Activated T-cell treated with anti-CD3 and anti-CD28 coated beads for 1 hour (primary cell): ENCODE measurements around the gene THBS4.

Experiments used
- DNase-seq: peaks from one replicate; pipeline ENCODE4 v3.0.0-alpha.2; 2020; ENCODE audit warnings: low read depth

THBS4 gene

DNA sequence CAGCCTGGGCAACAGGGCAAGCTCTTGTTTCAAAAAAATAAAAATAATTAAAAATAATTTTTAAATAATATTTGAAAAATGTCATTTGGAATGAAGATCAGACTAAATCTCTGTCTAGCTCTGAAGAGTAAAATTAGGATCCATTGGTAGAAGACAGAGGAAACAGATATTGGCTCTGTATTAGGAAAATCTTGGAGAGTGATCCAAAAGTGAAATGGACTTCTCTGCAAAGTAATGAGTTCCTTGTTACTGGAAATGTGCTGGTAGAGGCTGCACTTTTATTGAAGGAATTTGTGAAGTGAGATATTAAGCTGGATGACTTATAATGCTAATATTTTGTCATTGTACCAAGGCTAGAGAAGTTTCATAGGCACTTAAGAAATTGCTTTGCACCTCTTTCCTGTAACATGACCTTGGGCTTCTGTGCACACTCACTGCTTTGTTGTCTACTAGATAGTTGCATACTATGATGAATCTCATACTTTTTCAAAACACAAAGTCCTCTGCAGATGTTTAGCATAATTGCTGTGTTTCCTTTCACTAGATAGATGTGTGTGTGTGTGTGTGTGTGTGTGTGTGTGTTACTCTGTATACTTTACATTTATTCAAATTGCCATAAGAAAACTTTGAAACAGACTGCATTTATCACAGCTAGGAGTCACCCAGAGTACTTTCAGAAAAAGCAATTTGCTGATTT lies 13.1 kb downstream of the THBS4 start:
- no peak for DNase-seq

DNA sequence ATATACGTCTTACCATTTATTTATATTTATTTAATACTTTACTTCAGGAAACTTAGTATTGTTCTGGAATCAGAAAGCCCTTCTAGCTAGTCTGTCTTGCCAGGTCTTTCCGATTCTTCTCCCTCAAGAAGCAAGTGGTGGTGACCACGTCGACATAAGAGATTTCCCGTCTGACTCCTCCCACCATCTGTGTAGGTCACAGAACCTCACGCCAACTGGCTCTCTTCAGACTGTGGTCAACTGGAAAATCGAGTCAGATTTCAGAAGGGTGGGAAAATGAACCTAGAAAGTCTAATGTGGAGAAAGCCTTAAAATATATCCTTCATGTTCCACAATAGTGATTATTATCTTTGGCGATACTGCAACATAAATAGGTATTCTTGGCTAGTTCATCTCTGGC lies 17.3 kb downstream of the THBS4 start:
- no peak for DNase-seq

DNA sequence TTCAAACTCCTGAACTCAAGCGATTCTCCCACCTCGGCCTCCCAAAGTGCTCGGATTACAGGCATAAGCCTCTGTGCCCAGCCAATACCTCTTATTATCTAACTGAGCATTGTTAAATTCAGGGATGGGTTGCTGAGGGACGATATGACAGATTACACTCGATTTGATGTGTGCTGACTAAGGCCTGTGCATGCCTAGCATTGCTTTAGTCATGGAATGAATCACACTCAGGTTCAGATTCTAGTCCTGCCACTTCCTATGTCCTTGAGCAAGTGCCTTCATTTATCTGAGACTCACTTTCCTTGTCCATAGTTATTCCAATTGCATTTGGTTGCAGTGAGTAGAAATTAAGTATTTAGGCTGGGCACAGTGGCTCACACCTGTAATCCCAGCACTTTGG lies 19.5 kb downstream of the THBS4 start:
- no peak for DNase-seq

DNA sequence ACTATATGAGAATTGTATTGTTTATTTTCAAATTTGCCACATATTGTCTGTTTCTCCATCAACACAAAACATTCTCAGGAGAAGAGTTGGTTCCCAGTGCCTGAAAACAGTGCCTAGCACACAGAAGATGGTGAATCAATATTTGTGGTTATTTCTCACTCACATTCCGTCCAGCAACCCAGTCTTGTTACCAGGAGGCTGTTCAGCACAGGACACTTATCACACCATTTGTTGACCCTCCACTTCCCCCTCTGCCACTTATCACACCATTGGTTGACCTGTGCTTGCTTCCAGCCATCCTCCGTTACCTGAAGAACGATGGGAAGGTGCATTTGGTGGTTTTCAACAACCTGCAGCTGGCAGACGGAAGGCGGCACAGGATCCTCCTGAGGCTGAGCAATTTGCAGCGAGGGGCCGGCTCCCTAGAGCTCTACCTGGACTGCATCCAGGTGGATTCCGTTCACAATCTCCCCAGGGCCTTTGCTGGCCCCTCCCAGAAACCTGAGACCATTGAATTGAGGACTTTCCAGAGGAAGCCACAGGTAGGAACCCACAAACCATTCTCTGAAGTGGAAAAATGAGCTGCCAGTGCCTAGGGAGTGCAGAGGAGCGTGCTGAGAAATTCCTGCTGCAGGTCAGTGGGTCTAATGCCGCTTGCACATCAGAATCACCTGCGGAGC lies 20.5 kb downstream of the THBS4 start:
- DNase-seq: no peak

DNA sequence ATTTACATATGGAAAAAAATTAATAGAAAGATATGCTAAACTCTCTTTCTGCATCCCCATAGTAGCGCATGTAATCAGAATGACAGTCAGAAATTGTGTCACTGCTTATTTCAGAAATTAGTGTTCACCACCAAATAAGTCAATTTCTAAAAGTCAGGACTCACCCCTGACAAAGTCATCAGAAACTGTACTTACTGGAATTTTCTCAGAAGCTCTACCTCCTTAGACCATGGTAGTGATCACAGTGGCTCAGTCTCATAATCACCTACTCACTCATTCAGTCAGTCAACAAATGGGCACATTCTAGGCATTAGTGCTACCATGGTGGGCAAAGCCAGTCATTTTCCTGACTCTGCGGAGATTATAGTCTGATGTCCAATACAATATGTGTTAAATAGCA lies 22.0 kb downstream of the THBS4 start:
- no peak for DNase-seq

DNA sequence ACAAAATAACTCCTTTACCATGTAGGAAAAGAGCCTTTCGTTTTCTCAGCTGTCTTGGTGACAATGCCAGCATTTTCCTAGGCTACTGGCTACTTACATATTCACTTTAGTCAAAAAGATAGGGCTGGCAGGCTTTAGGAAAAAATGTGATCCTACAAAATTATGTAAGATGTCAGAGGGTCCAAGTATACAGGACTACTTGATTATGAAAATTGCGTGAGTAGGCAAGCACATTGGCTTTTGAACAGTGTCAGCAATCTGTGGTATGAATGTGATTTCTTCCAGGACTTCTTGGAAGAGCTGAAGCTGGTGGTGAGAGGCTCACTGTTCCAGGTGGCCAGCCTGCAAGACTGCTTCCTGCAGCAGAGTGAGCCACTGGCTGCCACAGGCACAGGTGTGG lies 22.8 kb downstream of the THBS4 start:
- DNase-seq: no peak

DNA sequence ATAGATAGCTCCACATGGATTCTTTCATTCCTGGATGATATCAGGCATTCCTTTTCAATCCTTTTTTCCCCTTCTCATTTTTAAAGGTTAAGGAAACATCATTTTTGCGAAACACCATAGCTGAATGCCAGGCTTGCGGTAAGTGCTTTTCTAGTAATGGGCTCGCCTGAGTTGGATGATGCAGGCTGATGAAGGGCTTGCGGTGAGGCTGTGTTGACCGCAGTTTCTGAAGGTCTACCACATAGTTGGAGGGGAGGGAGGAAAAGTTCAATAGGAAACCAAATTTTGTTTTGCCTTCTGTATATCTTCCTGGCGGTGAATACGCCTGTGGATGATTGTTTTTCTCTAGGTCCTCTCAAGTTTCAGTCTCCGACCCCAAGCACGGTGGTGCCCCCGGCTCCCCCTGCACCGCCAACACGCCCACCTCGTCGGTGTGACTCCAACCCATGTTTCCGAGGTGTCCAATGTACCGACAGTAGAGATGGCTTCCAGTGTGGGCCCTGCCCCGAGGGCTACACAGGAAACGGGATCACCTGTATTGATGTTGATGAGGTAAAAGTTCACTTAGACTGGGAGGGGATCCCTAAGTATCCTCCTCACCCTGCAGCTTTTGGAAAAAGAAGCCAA lies 24.3 kb downstream of the THBS4 start:
- no peak for DNase-seq

DNA sequence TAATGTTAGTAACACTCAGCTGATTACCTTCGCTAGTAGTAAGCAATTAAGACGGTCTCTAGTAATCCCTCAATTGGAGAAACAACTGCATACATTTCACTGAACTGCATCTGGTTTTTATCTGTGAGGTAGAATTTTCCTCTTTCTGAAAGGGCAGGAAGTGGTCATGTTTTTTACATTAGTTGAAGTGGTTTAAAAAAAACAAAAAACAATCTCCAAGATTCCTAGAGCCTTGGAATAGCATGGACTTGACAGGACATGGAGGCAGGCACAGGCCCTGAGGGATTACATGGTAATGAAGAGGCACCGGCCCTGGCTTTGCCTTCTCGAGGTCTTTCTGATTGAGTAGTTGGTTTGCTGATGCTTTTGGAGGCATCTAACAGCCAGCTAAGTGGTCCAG lies 25.8 kb downstream of the THBS4 start:
- no peak for DNase-seq

DNA sequence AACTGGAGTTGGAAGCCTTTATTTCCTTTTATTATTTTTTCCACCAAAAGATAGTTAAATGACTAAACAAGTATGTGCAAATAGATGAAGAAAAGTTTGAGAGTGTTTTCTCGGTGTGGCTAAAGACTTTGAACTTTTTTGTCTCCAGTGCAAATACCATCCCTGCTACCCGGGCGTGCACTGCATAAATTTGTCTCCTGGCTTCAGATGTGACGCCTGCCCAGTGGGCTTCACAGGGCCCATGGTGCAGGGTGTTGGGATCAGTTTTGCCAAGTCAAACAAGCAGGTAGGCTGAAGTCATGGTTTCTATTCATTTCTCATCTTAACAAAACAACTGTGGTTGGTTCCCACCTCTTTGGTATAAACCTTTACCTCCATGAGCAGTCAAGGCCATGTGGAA lies 26.4 kb downstream of the THBS4 start:
- DNase-seq: no peak

DNA sequence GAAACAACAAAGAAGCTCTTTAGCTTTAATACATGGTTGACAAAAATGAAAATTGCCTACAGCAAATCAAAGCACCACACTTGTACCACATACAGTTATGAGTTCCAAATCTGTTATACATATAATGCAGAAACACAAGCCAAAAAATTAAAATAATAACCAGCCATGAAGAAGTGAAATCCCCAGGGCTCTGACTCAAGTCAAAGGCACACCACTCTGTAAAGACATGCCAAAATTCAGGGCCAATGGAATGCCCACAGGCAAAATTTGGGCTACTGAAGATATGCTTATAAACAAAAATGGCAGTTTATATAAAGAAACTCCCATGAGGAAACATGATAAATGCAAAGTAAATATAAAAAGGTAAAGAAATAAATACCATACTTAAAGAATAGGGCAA lies 29.0 kb downstream of the THBS4 start:
- DNase-seq: no peak

DNA sequence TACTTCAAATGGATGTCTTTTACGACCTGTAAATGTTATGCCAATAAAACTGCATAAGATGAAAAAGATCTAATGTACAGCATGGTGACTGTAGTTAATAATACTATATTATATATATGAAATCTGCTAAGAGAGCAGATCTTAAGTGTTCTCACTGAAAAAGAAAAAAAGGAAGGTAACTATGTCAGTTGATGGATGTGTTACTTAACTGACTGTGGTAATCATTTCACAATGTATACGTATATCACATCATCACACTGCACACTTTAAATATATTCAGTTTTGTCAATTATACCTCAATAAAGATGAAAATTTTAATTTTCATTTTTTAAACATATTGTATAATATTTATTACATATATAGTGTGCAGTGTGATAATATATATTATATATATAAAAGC lies 31.9 kb downstream of the THBS4 start:
- no peak for DNase-seq

DNA sequence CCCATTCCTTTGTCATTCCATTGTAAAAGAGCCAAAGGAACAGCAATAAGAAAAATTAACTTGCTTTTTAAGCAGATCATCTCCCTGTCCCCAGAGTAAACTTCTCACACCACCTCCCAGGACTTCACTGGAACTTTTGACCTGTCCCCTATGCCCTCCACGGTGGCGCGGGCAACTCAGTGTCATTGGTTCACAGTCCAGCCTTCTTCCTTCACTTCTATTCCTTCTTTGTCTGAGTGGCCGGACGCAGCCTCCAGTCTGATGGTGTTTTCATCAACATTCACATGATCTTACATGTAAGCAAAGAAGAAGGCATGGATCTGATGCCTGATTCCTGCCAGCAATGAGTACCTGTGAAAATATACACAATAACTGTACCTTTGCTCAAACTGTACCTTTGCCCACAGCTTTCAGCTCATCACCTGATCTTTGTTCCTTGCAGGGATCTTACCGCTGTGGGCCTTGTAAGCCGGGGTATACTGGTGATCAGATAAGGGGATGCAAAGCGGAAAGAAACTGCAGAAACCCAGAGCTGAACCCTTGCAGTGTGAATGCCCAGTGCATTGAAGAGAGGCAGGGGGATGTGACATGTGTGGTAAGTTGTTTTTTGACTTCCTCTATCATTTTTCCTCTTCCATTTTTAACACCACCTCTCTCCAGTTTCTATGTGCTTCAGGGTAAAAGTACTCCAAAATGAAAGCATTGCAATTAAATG lies 32.5 kb downstream of the THBS4 start:
- no peak for DNase-seq

DNA sequence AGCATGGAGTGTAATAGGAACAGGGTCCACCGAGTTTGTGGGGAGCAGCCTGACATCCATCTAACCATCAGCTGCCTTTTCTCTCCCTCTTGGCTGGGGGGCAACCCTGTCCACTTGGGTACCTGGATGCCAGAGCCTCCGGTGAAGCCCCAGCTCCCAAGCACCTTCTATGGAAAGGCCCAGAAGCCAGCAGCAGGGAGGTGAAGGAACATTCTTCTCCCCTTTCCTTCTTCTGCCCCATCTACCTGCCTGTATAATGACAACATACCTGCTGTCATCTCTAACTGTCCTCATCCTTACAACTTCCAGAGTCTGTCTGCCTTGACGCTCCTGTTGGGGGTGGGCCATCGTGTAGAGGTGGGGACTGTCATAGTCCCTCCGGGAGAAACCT lies 33.1 kb downstream of the THBS4 start:
- DNase-seq: no peak

DNA sequence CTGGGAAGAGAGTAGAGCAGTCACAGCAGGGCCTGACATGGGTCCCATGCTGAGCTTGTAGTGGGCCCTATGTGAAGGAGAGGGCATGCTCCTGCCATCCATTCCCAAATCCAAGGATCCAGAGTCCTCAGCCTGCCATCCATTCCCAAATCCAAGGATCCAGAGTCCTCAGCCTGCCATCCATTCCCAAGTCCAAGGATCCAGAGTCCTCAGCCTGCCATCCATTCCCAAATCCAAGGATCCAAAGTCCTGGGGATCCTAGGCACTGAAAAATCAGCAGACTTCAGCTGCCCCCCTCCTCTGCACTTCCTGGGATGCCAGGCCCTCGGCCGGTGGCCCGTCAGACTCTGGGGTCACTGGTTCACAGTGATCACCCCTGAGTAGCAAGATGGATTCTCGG lies 33.6 kb downstream of the THBS4 start:
- DNase-seq: no peak

DNA sequence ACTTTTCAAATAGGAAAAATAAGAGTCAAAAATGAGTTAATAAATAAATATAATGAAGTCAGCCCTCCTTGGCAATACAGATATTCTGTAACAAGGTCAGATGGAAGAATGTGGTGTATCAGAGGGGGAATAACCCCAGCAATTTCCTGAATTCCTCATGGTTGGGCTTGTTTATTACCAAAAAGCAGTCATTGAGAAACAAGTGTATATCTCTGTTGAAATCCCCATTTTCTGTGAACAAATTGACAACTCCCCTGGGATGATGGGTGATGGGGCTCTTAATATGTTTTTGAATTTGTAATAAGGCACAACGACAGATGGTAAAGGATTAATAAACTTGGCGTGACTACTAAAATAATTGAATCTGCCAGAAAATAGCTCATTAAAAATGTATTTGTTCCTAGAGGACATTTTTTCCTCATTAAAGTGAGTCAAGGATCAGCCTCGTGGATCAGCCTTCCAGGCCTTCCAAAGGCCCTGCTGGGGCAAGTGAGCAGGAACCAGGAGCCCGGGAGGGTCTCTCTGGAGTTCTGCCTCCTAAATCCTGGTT lies 34.2 kb downstream of the THBS4 start:
- no peak for DNase-seq

DNA sequence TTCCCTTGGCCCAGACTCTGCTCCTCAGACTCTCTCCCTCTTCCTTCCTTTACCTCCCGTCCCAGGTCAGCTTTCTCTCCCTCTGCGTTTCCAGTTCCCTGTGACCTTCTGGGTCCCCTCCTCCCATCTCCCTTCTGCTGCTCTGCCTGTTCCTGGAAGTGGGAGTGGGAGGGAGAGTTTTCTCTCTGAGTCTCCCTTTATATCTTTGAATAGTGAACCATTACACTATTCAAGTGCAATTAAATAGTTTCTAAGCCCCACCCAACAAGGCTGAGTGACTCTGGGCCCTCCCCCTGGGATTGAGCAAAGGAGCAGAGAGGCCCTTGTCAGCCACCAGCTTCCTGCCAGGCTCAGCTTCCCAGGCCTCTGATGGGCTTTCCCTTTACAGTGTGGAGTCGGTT lies 34.8 kb downstream of the THBS4 start:
- DNase-seq: no peak

DNA sequence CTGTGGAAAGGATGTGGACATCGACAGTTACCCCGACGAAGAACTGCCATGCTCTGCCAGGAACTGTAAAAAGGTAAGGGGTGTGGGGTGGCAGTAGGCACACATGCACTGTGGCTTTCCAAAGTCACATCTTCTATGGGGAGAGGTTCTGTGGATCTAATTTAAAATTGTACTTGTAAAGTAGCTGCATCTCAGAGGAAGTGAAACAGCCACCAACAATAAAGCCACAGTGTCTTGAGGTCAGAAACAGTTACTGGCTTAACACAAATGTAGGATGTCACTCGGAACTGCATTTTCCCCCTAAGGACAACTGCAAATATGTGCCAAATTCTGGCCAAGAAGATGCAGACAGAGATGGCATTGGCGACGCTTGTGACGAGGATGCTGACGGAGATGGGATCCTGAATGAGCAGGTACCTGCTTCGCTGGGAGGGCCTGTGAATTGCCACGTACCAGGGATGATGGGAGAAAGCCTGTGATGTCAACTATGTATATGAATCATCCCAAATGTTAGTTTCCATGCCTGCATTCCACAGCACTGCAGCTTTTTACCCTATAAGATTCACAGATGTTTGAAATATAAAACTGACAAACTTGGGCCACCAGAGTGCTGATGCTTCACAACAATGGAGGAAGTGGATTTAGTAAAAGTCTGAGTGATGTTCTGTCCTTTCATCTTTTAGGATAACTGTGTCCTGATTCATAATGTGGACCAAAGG lies 35.3 kb downstream of the THBS4 start:
- DNase-seq: no peak

DNA sequence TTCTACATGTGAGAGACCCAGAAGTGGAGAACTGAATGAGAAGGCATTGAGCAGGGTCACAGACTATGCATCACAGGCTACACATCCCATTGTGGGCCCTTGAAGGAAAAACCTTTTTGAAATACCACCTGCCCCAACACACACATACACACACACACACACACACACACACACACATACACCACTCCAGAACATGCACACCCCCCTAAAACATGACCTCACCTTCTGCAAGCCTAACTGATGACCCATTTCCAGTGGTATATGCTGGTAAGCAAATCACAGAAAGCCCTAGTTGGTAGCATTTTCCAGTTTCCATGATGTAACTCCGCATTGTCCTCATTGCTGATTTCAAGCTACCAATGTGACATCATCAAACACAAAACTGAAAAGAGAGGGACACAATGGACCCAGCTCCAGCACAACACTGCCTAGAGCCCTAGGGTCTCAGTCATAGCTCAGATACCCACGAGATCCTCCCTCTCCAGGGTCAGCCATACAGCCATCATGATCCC lies 36.4 kb downstream of the THBS4 start:
- DNase-seq: no peak

DNA sequence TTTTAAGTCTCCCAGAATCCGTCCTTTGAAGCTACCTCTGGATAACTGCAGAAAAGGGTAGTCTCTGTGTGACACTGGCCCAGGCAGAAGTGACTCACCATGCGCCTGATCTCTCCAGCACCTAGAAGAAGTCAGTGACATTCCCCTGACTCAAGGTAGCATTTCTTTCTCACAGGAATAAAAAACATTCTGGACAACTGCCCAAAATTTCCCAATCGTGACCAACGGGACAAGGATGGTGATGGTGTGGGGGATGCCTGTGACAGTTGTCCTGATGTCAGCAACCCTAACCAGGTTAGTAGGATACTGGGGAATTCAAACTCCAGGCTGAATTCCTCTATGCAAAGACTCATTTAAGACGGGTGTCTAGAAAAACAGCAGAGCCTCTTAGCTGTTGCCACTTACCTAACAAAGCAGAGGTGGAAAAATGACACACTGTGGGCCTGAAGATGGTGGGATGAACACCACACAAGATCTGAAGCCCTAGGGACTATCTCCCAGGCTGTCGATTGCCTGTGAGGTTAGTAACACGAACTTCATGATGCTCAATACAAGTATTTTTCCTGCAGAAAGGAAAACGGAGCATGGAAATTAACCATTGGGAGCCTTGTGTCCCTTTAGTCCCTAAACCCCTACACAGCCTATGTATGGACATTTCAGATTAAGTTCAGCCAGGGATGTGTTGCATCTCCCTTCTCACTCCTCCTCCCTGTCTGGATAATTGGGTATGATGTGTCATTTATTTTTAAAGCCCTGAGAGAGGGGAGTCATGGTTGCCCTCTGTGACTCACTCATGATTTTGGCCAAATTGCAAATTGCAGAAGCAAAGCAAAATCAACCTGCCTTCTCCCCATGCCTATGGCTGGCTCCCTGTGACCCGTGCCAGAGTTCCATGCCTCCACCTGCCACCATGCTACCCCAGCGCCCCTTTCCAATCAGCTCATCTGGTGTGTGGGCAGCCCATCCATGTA lies 37.2 kb downstream of the THBS4 start:
- DNase-seq: no peak
